Measurements from ENCODE around the gene C14orf119. TPM values are rescaled to one million over a fixed set of nuclear protein-coding genes. Genes with fewer than 3 reads are reported as not detected.

C14orf119 gene
- total RNA-seq, 1 experiment from 2014 or later, result 65.1 TPM

GRCh38 chr14:23113431-23114119, 18.3 kb downstream of the C14orf119 start:
- Histone ChIP-seq H3K79me1 (ENCODE audit: insufficient read depth, low read depth, low read length, poor library complexity, severe bottlenecking) (no peaks in the 10 kb centered on the region), H3K79me2 (ENCODE audit: insufficient read depth, low read length) (no peaks in the 10 kb centered on the region), H4K5ac (ENCODE audit: insufficient read length, low read depth, low read length) (no peak overlapping the region), H3K9me3 (ENCODE audit: control insufficient read depth, low read depth, low read length) (no peaks in the 10 kb centered on the region), H3K18ac (ENCODE audit: insufficient read length, low read depth, low read length) (no peak overlapping the region), H2BK5ac (ENCODE audit: insufficient read length, low read length) (no peak overlapping the region), H4K20me1 (ENCODE audit: control insufficient read depth, insufficient read depth, insufficient read length) (no peaks in the 10 kb centered on the region), H2BK12ac (ENCODE audit: insufficient read length, low read depth, low read length) (no peak overlapping the region), H3K56ac (ENCODE audit: insufficient read length, low read depth, low read length) (no peak overlapping the region), H4K8ac (replicated peaks; ENCODE audit: insufficient read length, low read depth, low read length) (no peak overlapping the region), H3T11ph (ENCODE audit: low read length) (no peak overlapping the region), H2BK15ac (ENCODE audit: low read depth, low read length) (no peak overlapping the region), H3K4me2 (ENCODE audit: insufficient read depth, insufficient read length, low read length) (no peak overlapping the region), H3K23me2 (ENCODE audit: insufficient read length, low read depth, low read length, poor library complexity, severe bottlenecking) (no peaks in the 10 kb centered on the region), H3K27ac (ENCODE audit: insufficient read length, low read depth, low read length) (no peak overlapping the region), H2BK20ac (ENCODE audit: low read depth, low read length, poor library complexity, severe bottlenecking) (no peak overlapping the region), H2AFZ (ENCODE audit: low read length) (no peak overlapping the region), H3K4me1 (ENCODE audit: insufficient read depth, low read length) (peaks cover 2% of the 10 kb centered on the region; the same call in 1 of the 2 replicates), H3K14ac (ENCODE audit: insufficient read depth, low read length) (peak overlapping the region; percentile 49; the same call in 1 of the 2 replicates), H2AK5ac (ENCODE audit: insufficient read length, low read length) (no peak overlapping the region), H4K91ac (ENCODE audit: insufficient read length, low read depth, low read length) (no peak overlapping the region), H3K9ac (ENCODE audit: extremely low read depth, insufficient read length, low read length) (no peak overlapping the region), H3K23ac (ENCODE audit: insufficient read length, low read depth, low read length) (no peak overlapping the region), H2BK120ac (ENCODE audit: low read depth, low read length, poor library complexity, severe bottlenecking) (no peak overlapping the region), H3K27me3 (ENCODE audit: insufficient read depth, low read length) (no peaks in the 10 kb centered on the region), H3K4ac (ENCODE audit: low read depth, low read length) (no peak overlapping the region)
- no CpG with 5 or more reads among the region's 10 CpGs for WGBS (ENCODE audit: extremely low coverage, insufficient read length, low lambda C conversion rate)
- Mint-ChIP-seq H3K4me1 (peaks cover 20 to 23% of the 10 kb centered on the region in 2 experiments), H3K9me3 (peaks cover 5 to 6% of the 10 kb centered on the region in 2 experiments), H3K27ac (no peak overlapping the region), H3K4me3 (no peak overlapping the region; a peak in 1 of 5 replicates), H3K27me3 (ENCODE audit: low read depth) (peaks cover 28% of the 10 kb centered on the region), H3K36me3 (ENCODE audit: insufficient read depth in 1 of 3, low read depth in 3 of 3) (peaks cover 0 to 3% (median 0%) of the 10 kb centered on the region in 3 experiments; a peak in 2 of 7 replicates)
- no peak for DNase-seq
- TF ChIP-seq, protein P1, sequence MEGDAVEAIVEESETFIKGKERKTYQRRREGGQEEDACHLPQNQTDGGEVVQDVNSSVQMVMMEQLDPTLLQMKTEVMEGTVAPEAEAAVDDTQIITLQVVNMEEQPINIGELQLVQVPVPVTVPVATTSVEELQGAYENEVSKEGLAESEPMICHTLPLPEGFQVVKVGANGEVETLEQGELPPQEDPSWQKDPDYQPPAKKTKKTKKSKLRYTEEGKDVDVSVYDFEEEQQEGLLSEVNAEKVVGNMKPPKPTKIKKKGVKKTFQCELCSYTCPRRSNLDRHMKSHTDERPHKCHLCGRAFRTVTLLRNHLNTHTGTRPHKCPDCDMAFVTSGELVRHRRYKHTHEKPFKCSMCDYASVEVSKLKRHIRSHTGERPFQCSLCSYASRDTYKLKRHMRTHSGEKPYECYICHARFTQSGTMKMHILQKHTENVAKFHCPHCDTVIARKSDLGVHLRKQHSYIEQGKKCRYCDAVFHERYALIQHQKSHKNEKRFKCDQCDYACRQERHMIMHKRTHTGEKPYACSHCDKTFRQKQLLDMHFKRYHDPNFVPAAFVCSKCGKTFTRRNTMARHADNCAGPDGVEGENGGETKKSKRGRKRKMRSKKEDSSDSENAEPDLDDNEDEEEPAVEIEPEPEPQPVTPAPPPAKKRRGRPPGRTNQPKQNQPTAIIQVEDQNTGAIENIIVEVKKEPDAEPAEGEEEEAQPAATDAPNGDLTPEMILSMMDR (conservative IDR thresholded peaks at IDR 0.05), result no peak

All from H9 (cell line).